GM19239 (cell line): ENCODE data around the gene TCF7.
A peak's percentile ranks its signal among the peaks of the same experiment; 100 is the strongest.

ENCODE experiments used
- DNase-seq: peaks from one replicate; pipeline ENCODE4 v3.0.0; 2011; ENCODE audit warnings: low spot score; ENCODE audit not compliant: insufficient read length
- FAIRE-seq: peaks from 2 replicates; lab custom pipeline; 2011; peaks lifted over from hg19 to GRCh38; lab: Jason Lieb, UNC

TCF7 gene

DNA sequence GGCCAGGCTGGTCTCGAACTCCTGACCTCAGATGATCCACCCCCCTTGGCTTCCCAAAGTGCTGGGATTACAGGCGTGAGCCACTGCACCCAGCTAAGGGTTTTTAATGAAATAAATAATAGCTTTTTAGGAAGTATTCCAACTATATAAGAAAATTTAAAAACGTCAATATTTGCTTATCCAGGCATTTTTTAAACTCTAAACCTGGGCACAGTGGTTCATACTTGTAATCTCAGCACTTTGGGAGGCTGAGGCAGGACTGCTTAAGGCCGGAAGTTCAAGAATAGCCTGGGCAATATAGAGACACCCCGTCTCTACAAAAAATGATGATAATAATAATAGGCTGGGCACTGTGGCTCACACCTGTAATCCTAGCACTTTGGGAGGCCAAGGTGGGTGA is 48.1 kb downstream of the TCF7 start:
- FAIRE-seq (no peak), DNase-seq (no peak)

DNA sequence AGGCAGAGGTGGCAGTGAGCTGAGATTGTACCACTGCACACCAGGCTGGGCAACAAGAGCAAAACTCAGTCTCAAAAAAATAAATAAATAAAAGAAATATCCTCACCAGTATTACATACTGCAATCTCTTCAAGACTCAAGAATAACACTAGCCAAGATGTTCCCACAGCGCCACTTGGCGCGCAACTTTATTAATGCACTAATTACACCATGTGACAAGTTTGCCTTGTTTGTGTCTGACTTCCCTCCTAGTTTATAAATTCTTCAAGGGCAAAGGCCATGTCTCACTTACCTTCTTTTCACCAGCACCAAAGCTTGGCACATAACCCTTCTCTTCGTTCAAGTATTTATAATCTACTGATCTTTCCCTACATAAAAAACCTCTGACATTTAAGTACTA is 57.5 kb downstream of the TCF7 start:
- DNase-seq (no peak), FAIRE-seq (no peak)

DNA sequence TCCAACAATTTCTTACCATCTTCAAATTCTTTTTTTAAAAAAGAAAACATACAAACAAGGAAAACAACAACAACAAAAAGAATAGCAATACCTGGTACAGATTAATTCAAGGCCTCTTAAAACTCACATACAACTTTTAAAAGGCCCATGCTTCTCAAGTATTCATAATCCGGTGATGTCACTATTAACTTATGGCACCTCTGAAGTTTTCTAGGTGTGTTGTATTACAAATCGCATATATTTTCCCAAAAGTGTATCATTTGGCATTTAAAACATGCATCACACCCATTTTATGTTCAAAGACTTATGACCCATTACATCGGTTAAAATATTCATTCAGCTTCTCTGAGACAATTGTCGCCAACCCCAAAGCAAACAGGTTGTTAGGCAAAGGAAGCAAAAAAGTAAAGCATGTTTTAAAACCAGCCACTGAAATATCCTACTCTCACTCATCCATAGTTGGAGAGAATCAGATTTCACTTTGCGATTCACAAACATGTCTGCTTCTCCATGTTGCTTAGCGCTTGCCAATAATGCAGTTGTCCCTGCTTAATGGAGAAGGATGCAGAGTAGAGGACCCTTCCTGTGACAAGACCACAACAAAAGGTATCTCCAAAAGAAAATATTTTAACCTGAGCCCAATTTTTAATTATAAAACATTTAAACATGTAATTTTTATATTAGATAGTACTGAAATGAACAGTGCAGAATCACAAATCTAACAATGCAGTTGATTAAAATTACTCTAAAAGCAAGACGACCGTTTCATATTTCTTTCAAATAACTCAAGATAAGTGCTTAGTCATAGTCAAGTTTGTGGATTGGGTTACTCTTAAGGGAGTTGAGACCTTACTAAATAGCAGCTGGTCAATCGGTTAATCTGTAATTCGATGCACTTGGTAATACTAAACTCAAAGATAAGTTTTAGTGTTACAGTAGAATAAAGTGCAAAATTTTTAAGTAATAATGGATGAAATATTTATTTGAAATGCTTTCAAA is 60.7 kb downstream of the TCF7 start:
- DNase-seq (no peak), FAIRE-seq (peak; percentile 39)

DNA sequence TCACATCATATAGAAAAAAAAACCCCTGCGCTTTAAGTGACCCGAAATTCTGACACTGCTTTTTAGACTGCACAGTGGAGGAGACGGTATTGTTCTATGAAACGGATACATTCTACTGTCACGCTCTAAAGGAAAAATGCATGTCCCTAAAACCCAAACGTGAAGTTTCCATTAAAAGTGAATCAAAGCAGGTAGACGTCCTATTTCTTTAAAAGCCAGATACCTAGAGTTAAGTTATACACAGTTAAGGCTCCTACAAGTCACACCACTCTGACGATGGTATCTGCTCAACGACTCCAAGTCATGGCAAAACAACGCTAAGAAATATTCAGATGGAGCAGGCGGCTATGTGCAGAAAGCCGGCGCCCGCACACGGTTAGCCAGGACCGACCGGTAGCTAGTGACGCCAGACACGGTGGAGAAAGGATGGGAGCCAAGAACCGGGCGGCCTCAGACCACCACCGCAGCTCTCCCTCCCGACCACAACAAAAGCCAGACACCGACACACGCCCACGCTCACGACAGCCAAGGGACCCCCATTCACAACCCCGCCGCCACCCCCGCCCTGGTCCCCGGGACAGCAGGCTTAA is 61.5 kb downstream of the TCF7 start:
- FAIRE-seq (peak; percentile 64), DNase-seq (no peak)

DNA sequence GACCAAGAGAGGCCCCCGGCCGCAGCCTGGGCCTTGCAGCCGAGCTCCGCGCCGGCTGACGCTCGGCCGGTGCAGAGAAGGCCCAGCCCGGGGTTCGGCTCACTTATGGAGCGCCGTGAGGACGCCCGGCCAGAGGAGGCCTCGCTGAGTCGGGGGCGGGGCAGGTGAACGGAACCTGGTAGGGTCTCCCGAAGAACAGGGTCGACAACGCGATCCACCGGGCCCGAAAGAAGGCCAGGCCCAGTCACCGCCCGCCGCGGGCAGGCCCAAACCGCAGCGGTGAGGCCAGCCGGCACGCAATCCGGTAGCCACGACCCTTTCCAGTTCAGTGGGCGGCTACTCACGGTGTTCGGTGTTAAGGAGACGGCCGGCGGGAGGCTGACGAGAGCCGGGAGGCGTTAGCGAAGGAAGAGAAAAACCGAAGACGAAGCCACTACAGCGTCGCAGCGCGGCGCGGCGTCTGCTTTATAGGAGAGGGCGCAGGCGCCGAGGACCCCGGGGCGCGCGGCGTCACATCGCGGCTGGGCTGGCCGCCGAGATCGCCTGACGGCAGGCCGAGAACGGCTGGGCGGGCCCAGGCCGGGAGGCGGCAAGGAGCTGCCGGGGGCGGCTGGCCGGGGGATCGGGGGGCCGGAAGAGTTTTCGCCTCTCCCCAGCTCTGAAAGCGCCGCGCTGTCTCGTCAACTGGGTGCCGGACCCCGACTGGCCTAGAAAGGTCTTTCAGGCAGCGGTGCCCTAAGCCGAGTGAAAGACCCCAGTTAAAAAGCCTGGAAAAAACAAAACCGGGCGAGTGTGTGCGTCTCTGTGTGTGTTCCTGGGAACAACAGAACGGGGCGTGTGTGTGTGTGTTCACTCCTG is 62.3 kb downstream of the TCF7 start, which contains the start of gene SKP1:
SKP1 (minus strand) TSS at position 440 of the 858 bp plus-strand sequence. CDS start 2,928 bp downstream, outside the sequence.
- FAIRE-seq (peak; percentile 61), DNase-seq (peak; percentile 82)

DNA sequence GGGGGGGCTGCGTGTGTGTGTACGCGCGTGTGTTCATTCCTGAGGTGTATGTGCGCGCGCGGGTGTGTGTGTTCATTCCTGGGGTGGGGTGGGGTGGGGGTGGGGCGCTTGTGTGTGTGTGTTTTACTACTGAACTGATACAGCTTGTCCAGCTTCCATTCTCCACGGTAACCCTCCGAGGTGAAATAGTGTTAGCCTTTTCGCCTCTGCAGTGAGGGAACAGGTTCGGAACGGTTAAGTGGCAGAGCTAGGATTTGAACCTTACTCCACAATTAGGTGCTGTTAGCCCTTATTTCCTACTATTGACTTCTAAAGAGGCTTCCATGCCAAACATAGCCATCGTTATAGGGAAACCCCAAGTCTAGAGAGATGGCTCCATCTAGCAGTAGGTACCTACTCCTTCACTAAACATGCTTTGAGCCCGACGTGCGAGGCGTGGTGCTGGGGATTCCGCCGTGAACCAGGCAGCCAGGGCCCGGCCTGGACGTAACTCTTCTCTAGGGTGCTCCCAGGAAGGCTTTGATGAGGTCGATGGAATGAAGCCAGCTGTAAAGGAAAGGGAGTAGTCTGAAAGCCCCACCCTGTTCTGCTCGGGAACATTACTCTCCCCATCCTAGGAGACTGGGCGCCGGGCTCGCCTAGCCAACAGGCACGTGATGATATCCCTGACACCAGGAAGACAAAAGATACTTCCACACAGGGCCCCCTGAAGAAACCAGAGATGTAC is 63.1 kb downstream of the TCF7 start:
- DNase-seq, result peak; percentile 16
- no peak for FAIRE-seq

DNA sequence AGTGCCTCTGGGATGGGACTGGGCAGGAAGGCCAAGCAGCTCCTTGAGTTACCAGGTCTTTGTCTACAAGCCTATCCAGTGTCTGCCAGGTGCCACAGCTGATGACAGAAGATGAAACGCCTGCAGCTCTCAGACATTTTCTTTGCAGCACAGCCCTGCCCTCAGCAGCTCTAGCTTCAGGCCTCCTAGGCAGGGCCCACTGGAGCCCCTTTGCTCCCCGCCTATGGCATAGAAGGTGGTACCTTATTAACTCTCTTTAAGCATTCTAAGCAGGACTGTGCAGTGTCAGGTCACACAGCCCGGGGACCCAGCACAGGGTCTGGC is 63.6 kb downstream of the TCF7 start:
- FAIRE-seq, result no peak
- DNase-seq, result no peak

DNA sequence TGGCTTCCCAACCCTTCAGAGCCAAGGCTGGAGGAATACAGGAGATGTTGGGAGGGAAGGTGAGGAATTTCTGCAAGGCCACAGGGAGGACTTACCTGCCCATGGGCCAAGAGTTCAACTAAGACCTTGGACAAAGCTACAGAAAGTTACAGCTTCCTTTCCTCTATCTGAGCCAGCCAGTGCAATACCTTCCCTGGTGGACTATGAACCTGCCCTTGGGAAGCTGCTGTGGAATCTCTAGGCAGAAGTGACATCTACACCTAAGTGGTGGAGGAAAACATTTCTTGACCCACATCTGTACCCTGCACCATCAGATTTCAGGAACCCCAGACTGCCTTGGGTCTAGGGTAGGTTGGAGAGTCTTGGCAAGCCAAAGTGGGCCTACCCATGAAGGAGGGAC is 69.0 kb downstream of the TCF7 start:
- no peak for DNase-seq
- FAIRE-seq, result no peak

DNA sequence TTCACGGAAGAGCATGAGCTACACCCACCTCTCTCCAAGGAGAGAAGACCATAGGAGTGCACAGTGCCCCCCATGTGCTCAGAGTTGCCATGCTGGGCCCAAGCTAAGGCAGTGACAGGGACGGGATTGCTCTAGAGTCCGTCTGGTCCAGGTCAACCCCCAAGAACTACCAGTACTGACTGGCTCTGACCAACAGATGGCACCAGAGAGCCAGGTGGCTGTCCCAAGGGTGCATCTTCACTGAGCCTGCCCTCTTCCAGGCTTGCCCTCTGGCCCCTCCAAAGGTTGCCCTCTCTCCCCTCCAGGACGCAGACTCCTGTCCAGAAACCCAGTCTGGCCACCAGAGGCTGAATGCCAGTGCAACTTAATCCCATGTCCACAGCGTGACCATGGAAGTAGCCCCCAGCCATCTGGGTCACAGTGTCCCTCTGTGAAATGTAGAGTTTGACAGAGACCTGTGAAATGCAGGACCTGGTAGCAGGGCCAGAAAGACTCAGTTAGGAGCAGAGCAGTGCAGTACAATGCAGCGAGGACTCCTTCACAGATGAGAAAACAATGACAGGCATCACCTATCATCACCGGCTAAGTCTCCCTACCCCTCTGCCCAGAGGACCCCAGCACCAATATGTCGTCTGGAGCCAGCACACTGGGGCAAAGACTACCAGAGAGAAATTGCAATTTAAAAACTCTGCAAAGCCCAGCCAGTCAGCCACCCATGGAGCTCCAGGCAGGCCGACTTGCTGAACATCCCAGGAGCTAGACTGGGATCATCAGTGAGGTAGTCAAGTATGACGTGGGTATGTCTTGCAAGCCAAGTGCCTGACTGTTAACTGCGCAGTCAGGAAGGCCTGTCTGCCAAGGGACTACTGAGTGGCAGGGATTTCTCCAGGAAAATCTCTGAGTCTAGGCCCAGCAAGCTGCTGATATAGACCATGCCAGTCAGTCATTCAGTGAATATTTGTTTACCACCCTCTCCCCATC is 70.0 kb downstream of the TCF7 start:
- peak; percentile 95 for FAIRE-seq
- DNase-seq, result peak; percentile 54

DNA sequence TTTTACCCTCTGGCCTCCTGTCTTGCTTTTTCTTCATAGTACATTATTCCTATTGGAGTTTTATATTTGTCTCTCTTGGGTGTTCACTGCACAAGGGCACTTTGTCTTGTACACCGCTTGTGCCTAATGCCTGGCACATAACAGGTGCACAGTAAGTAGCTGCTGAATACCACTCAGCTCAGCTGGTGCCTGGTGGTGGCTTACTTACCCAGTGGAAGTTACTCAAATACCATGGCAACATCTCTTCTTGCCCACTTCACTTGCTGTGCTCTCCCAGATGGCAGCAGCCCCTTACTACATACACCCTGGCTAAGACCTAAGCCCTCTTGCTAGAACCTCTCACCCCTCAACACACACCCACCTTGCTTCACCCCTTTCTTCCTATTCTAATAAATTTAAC is 73.6 kb downstream of the TCF7 start:
- no peak for FAIRE-seq
- DNase-seq, result no peak

DNA sequence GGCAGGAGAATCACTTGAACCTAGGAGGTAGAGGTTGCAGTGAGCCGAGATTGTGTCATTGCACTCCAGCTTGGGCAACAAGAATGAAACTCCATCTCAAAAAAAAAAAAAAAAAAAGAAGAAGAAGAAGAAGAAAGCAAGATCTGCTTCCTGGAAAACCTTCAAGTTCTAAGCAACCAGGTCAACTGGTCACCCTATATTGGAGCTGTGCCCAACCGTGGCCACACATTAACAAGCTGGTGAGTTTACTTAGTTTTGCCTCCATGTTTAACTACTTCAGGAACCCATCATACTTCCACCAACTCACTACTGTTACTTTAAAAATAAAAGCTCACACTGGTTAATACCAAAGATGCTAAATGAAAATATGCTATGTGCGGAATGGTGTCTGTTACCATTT is 74.5 kb downstream of the TCF7 start:
- DNase-seq (no peak), FAIRE-seq (no peak)

DNA sequence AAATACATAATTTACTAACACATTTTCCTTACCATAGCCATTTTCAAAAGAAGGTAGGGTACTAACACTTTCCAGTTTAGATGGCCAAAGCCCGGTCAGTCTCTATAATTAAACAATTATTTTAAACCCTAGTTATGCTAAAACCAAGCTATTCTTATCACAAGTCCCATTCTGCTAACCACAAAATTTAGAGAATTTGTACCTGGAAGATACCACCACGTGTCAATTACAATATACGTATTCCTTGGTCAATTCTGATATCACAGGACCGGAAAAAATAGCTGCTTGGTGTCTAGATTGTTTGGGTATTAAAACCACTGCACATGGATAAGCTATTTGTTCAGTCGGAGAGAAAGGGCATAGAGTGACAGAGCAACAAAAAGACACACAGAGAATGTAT is 81.2 kb downstream of the TCF7 start:
- no peak for DNase-seq
- no peak for FAIRE-seq
